Endothelial cell of umbilical vein (primary cell): ENCODE measurements around the gene VPS41. TPM values are rescaled to one million over a fixed set of nuclear protein-coding genes. Genes with fewer than 3 reads are reported as not detected.

ENCODE experiments used
- BruUV-seq: library from RNA; stranded (reverse); fragments of 400-500 nt; replicated peaks from 2 replicates; lab custom pipeline; 2021; lab: Mats Ljungman, UMichigan
- CTCF ChIA-PET: fragments of 300-600, 350-600 bp; sonication (Branson Sonifier 250); formaldehyde crosslinking; loops from one replicate; lab custom pipeline; 2021; ENCODE audit warnings: antibody characterized with exemption, inconsistent platforms; lab: Charles Lee
- POLR2A ChIA-PET: fragments of 300-600, 350-600 bp; sonication (Branson Sonifier 250); formaldehyde crosslinking; loops from one replicate; lab custom pipeline; 2021; ENCODE audit warnings: antibody characterized with exemption, inconsistent platforms; lab: Charles Lee
- DNase-seq: peaks from one replicate; pipeline ENCODE4 v3.0.0-alpha.2; 2011; ENCODE audit warnings: low read depth, low spot score
- FAIRE-seq: peaks from 2 replicates; lab custom pipeline; 2011; peaks lifted over from hg19 to GRCh38; lab: Jason Lieb, UNC
- H2AFZ ChIP-seq: 2 replicates; pipeline ENCODE4 v1.6.0; 2012; ENCODE audit warnings: low read depth, low read length, control low read depth, inconsistent platforms
- H3K27ac ChIP-seq: 2 replicates; pipeline ENCODE4 v1.5.1; 2011; ENCODE audit warnings: low read depth, mild to moderate bottlenecking, control low read depth, low read length, moderate library complexity; ENCODE audit not compliant: insufficient read depth
- H3K27me3 ChIP-seq, 2 experiments: 2 replicates each; pipeline versions ENCODE4 v1.6.0 to v1.6.1; 2011; ENCODE audit warnings: low read length in 2 of 2, mixed read lengths in 1 of 2; ENCODE audit not compliant: control insufficient read depth in 2 of 2, insufficient read depth in 2 of 2
- H3K36me3 ChIP-seq, 2 experiments: 2 replicates in 1 of 2; 3 replicates in 1 of 2; pipeline ENCODE4 v1.5.1; 2011; ENCODE audit warnings: low read length in 2 of 2, mild to moderate bottlenecking in 1 of 2, moderate library complexity in 1 of 2; ENCODE audit not compliant: control insufficient read depth in 2 of 2, insufficient read depth in 2 of 2; ENCODE audit errors: extremely low read depth in 1 of 2
- H3K4me1 ChIP-seq: 3 replicates; pipeline ENCODE4 v1.5.1; 2011; ENCODE audit warnings: mild to moderate bottlenecking, low read length; ENCODE audit not compliant: control insufficient read depth, insufficient read depth; ENCODE audit errors: extremely low read depth
- H3K4me2 ChIP-seq: 2 replicates; pipeline ENCODE4 v1.6.1; 2011; ENCODE audit warnings: low read length, control low read depth, mixed read lengths; ENCODE audit not compliant: insufficient read depth
- H3K4me3 ChIP-seq, 3 experiments: fragments of 200-600 bp in 1 of 3; sonication (generic), shearing (Covaris generic) in 1 of 3; replicated peaks in 1 of 3; 2 replicates each; pipeline ENCODE4 v1.5.1; 2011 to 2016; ENCODE audit warnings: control low read depth in 3 of 3, low read length in 3 of 3, mild to moderate bottlenecking in 2 of 3, inconsistent platforms in 1 of 3, low read depth in 1 of 3, moderate library complexity in 1 of 3; ENCODE audit not compliant: insufficient read depth in 1 of 3
- H3K79me2 ChIP-seq: 2 replicates; pipeline ENCODE4 v1.6.0; 2012; ENCODE audit warnings: low read length, inconsistent platforms; ENCODE audit not compliant: control insufficient read depth, insufficient read depth
- H3K9ac ChIP-seq: replicated peaks from 2 replicates; pipeline ENCODE3; 2011; ENCODE audit warnings: low read length, control low read depth; ENCODE audit not compliant: insufficient read depth; ENCODE audit errors: extremely low read depth
- H3K9me1 ChIP-seq: replicated peaks from 3 replicates; pipeline ENCODE4 v1.6.0; 2011; ENCODE audit warnings: mild to moderate bottlenecking, low read length; ENCODE audit not compliant: control insufficient read depth, insufficient read depth; ENCODE audit errors: extremely low read depth
- H3K9me3 ChIP-seq: replicated peaks from 2 replicates; pipeline ENCODE4 v1.5.1; 2012; ENCODE audit warnings: low read length, inconsistent platforms; ENCODE audit not compliant: control insufficient read depth, insufficient read depth
- H4K20me1 ChIP-seq: replicated peaks from 2 replicates; pipeline ENCODE3; 2011; ENCODE audit warnings: mild to moderate bottlenecking, low read length; ENCODE audit not compliant: control insufficient read depth, insufficient read depth; ENCODE audit errors: extremely low read depth
- CTCF ChIP-seq, 2 donors: IDR thresholded peaks; 1 replicate in 1 of 2; 2 replicates in 1 of 2; pipeline ENCODE4 v1.5.1; 2011; ENCODE audit warnings: low read length in 2 of 2, mild to moderate bottlenecking in 2 of 2, moderate library complexity in 2 of 2, control low read depth in 1 of 2, inconsistent platforms in 1 of 2, low read depth in 1 of 2; ENCODE audit not compliant: insufficient read depth in 1 of 2; ENCODE audit errors: extremely low read depth in 1 of 2
- EZH2 ChIP-seq: IDR thresholded peaks from 2 replicates; pipeline ENCODE4 v1.6.1; 2012; ENCODE audit warnings: borderline replicate concordance, low read depth, mild to moderate bottlenecking, moderate library complexity, low read length, inconsistent platforms; ENCODE audit not compliant: severe bottlenecking
- FOS ChIP-seq: IDR thresholded peaks from 2 replicates; pipeline ENCODE4 v1.6.1; 2011; ENCODE audit warnings: mild to moderate bottlenecking, low read length, moderate library complexity, borderline replicate concordance; ENCODE audit not compliant: insufficient read depth
- GATA2 ChIP-seq: IDR thresholded peaks from 2 replicates; pipeline ENCODE4 v1.7.0; 2011; ENCODE audit warnings: low read depth, mild to moderate bottlenecking, moderate library complexity, mixed read lengths, low read length; ENCODE audit not compliant: insufficient read length, insufficient read depth
- JUN ChIP-seq: IDR thresholded peaks from 2 replicates; pipeline ENCODE4 v1.6.1; 2011; ENCODE audit warnings: borderline replicate concordance, low read depth; ENCODE audit not compliant: insufficient read length, insufficient read depth
- MAX ChIP-seq: IDR thresholded peaks from 2 replicates; pipeline ENCODE4 v1.6.1; 2011; ENCODE audit not compliant: insufficient read depth, insufficient read length
- MYC ChIP-seq: IDR thresholded peaks from one replicate; pipeline ENCODE4 v1.6.1; 2011; ENCODE audit warnings: mild to moderate bottlenecking, low read depth, low read length
- POLR2A ChIP-seq: IDR thresholded peaks from 2 replicates; pipeline ENCODE4 v1.6.1; 2012; ENCODE audit warnings: low read depth, mild to moderate bottlenecking, control low read depth, low read length
- POLR2AphosphoS5 ChIP-seq: IDR thresholded peaks from 2 replicates; pipeline ENCODE4 v1.6.1; 2012; ENCODE audit warnings: low read depth, mild to moderate bottlenecking, control low read depth, low read length, moderate library complexity; ENCODE audit not compliant: insufficient read depth
- dilution Hi-C: fragments of 300-500 bp; cut with MboI; formaldehyde crosslinking; loops from one replicate; pipeline ENCODE4 v1.15.0; 2019; ENCODE audit warnings: low sequenced_read_pairs; ENCODE audit not compliant: extremely low pct_ligation_motif_present
- intact Hi-C: fragments of 100-400 bp; cut with micrococcal nuclease; formaldehyde crosslinking; loops from one replicate; pipeline ENCODE4 v1.10.0; 2022
- polyA plus RNA-seq, 4 experiments: library from polyadenylated mRNA; depleted of rRNA in 3 of 4; stranded (reverse) in 3 of 4; unstranded in 1 of 4; fragments of >200 nt; gene quantifications; 2 replicates each; pipeline versions ENCODE4 v1.2.1 to v1.2.3, GENCODE V29; 2011 to 2012; ENCODE audit warnings: missing spikeins in 1 of 4
- total RNA-seq: library from RNA; stranded (reverse); gene quantifications from 2 replicates; pipeline ENCODE4 v1.2.3, GENCODE V29; 2021

Gene VPS41
- total and polyA plus RNA-seq, 2 donors (not counting 3 experiments of a cell fraction or from before 2014, with no cell fraction given) = 14.3 to 79.8 TPM

DNA sequence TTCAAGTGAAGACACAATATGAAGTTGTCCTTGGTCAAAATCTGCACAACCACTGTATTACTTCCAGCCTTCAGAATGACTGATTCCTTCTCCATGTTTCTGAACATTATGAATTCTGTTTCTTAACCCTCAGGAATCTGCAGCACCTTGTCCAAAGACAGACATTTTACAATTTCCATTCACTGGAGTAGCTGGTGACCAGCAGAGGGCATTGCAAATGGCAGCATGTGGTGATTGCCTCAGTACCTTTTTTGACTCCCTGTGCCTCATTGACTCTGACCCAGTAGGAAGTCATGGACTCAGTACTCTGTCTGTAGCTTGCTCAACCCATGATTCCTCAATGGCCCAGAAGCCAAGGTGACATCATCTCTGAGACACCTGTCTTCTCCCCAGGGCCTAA lies 879 bp upstream of the VPS41 start:
- Histone ChIP-seq H3K36me3 (no peaks in the 10 kb centered on the region), H4K20me1 (no peaks in the 10 kb centered on the region), H3K4me1 (peaks cover 7% of the 10 kb centered on the region), H3K79me2 (no peaks in the 10 kb centered on the region), H3K27ac (no peak overlapping the region), H3K4me3 (no peak overlapping the region), H2AFZ (no peak overlapping the region), H3K9me3 (no peaks in the 10 kb centered on the region), H3K4me2 (no peak overlapping the region), H3K9me1 (no peaks in the 10 kb centered on the region), H3K9ac (no peak overlapping the region), H3K27me3 (peaks cover 3 to 6% of the 10 kb centered on the region in 2 experiments)
- intact Hi-C loops = no loop called here
- dilution Hi-C loops = no loop called here
- no peak for DNase-seq
- ChIA-PET POLR2A (no interaction called here), CTCF (interaction anchor here (1.1 to 1.7 kb wide), 2 partner anchors 10 to 542 kb away, joined by 3 to 7 read pairs; no protein-coding TSS in a partner anchor)
- BruUV-seq = no TSS peak
- FAIRE-seq = no peak
- TF ChIP-seq MAX (no peak), EZH2 (no peak), MYC (no peak), JUN (no peak), POLR2A (no peak), POLR2AphosphoS5 (no peak), FOS (no peak), GATA2 (no peak), CTCF (IDR thresholded peaks at IDR 0.05; ENCODE audit: extremely low read depth in 1 of 2, insufficient read depth in 1 of 2, low read depth in 1 of 2, low read length in 2 of 2) (no peak)
